IPS DF 6.9 (cell line): ENCODE results near the gene CDH4.

Experiments
- DNase-seq: peaks from one replicate; pipeline ENCODE4 v3.0.0-alpha.2; 2013; ENCODE audit warnings: low read depth, low spot score
- H3K27ac ChIP-seq: one replicate; pipeline ENCODE4 v1.5.1; 2013; ENCODE audit warnings: low read length, control low read depth
- H3K27me3 ChIP-seq: 2 replicates; pipeline ENCODE4 v1.6.1; 2013; ENCODE audit warnings: mild to moderate bottlenecking, low read length; ENCODE audit not compliant: control insufficient read depth, insufficient read depth
- H3K36me3 ChIP-seq: 2 replicates; pipeline ENCODE4 v1.6.1; 2013; ENCODE audit warnings: low read length; ENCODE audit not compliant: control insufficient read depth, insufficient read depth
- H3K4me1 ChIP-seq: 2 replicates; pipeline ENCODE4 v1.6.1; 2013; ENCODE audit warnings: low read length; ENCODE audit not compliant: control insufficient read depth, insufficient read depth
- H3K4me3 ChIP-seq: 2 replicates; pipeline ENCODE4 v1.5.1; 2013; ENCODE audit warnings: mild to moderate bottlenecking, low read length
- H3K9me3 ChIP-seq: 2 replicates; pipeline ENCODE4 v1.6.1; 2013; ENCODE audit warnings: low read length, inconsistent platforms; ENCODE audit not compliant: control insufficient read depth, insufficient read depth
- WGBS: extraction: QIAGEN DNeasy Blood & Tissue Kit; methylation state at CpG from one replicate; pipeline ENCODE4 v1.1.7; 2013; ENCODE audit warnings: mixed read lengths, missing lambda C conversion rate; ENCODE audit not compliant: insufficient read length, insufficient coverage; 5-methylcytosine and 5-hydroxymethylcytosine counted together

CDH4 gene

GRCh38 chr20:61908057-61909026 is 656.3 kb downstream of the CDH4 start:
- Histone ChIP-seq H3K27me3 (no peaks in the 10 kb centered on the region), H3K9me3 (no peaks in the 10 kb centered on the region), H3K27ac (no peak overlapping the region), H3K4me3 (no peak overlapping the region), H3K4me1 (no peaks in the 10 kb centered on the region), H3K36me3 (no peaks in the 10 kb centered on the region)
- no CpG with 5 or more reads among the region's 38 CpGs for WGBS
- DNase-seq, result no peak

- no peak for DNase-seq
- Histone ChIP-seq H3K27me3 (no peaks in the 10 kb centered on the region), H3K4me3 (no peak overlapping the region), H3K4me1 (no peaks in the 10 kb centered on the region), H3K36me3 (no peaks in the 10 kb centered on the region), H3K27ac (no peak overlapping the region), H3K9me3 (no peaks in the 10 kb centered on the region)
- no CpG with 5 or more reads among the region's 9 CpGs for WGBS
Measured at GRCh38 chr20:61909028-61909427, 657.0 kb downstream of the CDH4 start.

- WGBS, result no CpG with 5 or more reads among the region's 14 CpGs
- no peak overlapping the region for H3K4me3 ChIP-seq
- DNase-seq, result no peak
- no peaks in the 10 kb centered on the region for H3K27me3 ChIP-seq
- H3K36me3 ChIP-seq, result no peaks in the 10 kb centered on the region
- H3K9me3 ChIP-seq, result no peaks in the 10 kb centered on the region
- H3K27ac ChIP-seq, result no peak overlapping the region
- no peaks in the 10 kb centered on the region for H3K4me1 ChIP-seq
Measured at GRCh38 chr20:61909821-61910220, 657.8 kb downstream of the CDH4 start.

GRCh38 chr20:61911824-61912223 is 659.8 kb downstream of the CDH4 start:
- no CpG with 5 or more reads among the region's 7 CpGs for WGBS
- no peaks in the 10 kb centered on the region for H3K9me3 ChIP-seq
- H3K27me3 ChIP-seq, result no peaks in the 10 kb centered on the region
- no peak overlapping the region for H3K4me3 ChIP-seq
- H3K4me1 ChIP-seq, result no peaks in the 10 kb centered on the region
- DNase-seq, result no peak
- no peak overlapping the region for H3K27ac ChIP-seq
- no peaks in the 10 kb centered on the region for H3K36me3 ChIP-seq

- no peak overlapping the region for H3K27ac ChIP-seq
- no peaks in the 10 kb centered on the region for H3K36me3 ChIP-seq
- H3K27me3 ChIP-seq, result no peaks in the 10 kb centered on the region
- H3K9me3 ChIP-seq, result no peaks in the 10 kb centered on the region
- H3K4me1 ChIP-seq, result no peaks in the 10 kb centered on the region
- H3K4me3 ChIP-seq, result no peak overlapping the region
- DNase-seq, result no peak
- WGBS, result no CpG with 5 or more reads among the region's 21 CpGs
Measured at GRCh38 chr20:61912665-61913422, 660.8 kb downstream of the CDH4 start.

GRCh38 chr20:61913423-61914225 is 661.6 kb downstream of the CDH4 start:
- Histone ChIP-seq H3K36me3 (no peaks in the 10 kb centered on the region), H3K27ac (no peak overlapping the region), H3K4me3 (no peak overlapping the region), H3K9me3 (no peaks in the 10 kb centered on the region), H3K27me3 (no peaks in the 10 kb centered on the region), H3K4me1 (no peaks in the 10 kb centered on the region)
- DNase-seq, result no peak
- WGBS, result no CpG with 5 or more reads among the region's 18 CpGs

- WGBS, result no CpG with 5 or more reads among the region's 7 CpGs
Measured at GRCh38 chr20:61915101-61915500, 663.0 kb downstream of the CDH4 start.

GRCh38 chr20:61916318-61916891 is 664.3 kb downstream of the CDH4 start:
- H3K27me3 ChIP-seq, result no peaks in the 10 kb centered on the region
- H3K9me3 ChIP-seq, result no peaks in the 10 kb centered on the region; the same call in 1 of the 2 replicates
- H3K27ac ChIP-seq, result no peak overlapping the region
- no peak for DNase-seq
- no peaks in the 10 kb centered on the region for H3K4me1 ChIP-seq
- no peak overlapping the region for H3K4me3 ChIP-seq
- H3K36me3 ChIP-seq, result no peaks in the 10 kb centered on the region
- no CpG with 5 or more reads among the region's 6 CpGs for WGBS

More at GRCh38 chr20:61915101-61915500, 663.0 kb downstream of the CDH4 start:
- H3K4me3 ChIP-seq, result no peak overlapping the region
- DNase-seq, result no peak
- H3K9me3 ChIP-seq, result no peaks in the 10 kb centered on the region; the same call in 1 of the 2 replicates
- no peak overlapping the region for H3K27ac ChIP-seq
- no peaks in the 10 kb centered on the region for H3K27me3 ChIP-seq
- H3K36me3 ChIP-seq, result no peaks in the 10 kb centered on the region
- H3K4me1 ChIP-seq, result no peaks in the 10 kb centered on the region

GRCh38 chr20:61917474-61918145 is 665.5 kb downstream of the CDH4 start:
- H3K4me1 ChIP-seq, result no peaks in the 10 kb centered on the region
- no peaks in the 10 kb centered on the region; the same call in 1 of the 2 replicates for H3K9me3 ChIP-seq
- DNase-seq, result no peak
- H3K27me3 ChIP-seq, result no peaks in the 10 kb centered on the region
- no peak overlapping the region for H3K27ac ChIP-seq
- H3K4me3 ChIP-seq, result no peak overlapping the region
- no CpG with 5 or more reads among the region's 20 CpGs for WGBS
- H3K36me3 ChIP-seq, result no peaks in the 10 kb centered on the region
